Colonic mucosa (tissue), 4 donors: ENCODE measurements around the gene KIAA0232. TPM values are rescaled to one million over a fixed set of nuclear protein-coding genes. Genes with fewer than 3 reads are reported as not detected.

Experiments used
- DNase-seq: peaks from one replicate; pipeline ENCODE4 v3.0.0-alpha.2; 2020
- H3K27ac ChIP-seq: fragments of 200-600 bp; one replicate; pipeline ENCODE4 v1.8.0; 2021
- H3K27me3 ChIP-seq: fragments of 200-600 bp; one replicate; pipeline ENCODE4 v1.8.0; 2021
- H3K36me3 ChIP-seq: fragments of 200-600 bp; one replicate; pipeline ENCODE4 v1.8.0; 2021
- H3K4me1 ChIP-seq: fragments of 200-600 bp; one replicate; pipeline ENCODE4 v1.8.0; 2021; ENCODE audit warnings: mild to moderate bottlenecking
- H3K4me3 ChIP-seq: fragments of 200-600 bp; one replicate; pipeline ENCODE4 v1.8.0; 2021
- H3K9ac ChIP-seq, 2 donors: one replicate each; pipeline ENCODE4 v1.7.0; 2013; ENCODE audit warnings: control low read depth in 2 of 2, low read depth in 2 of 2, low read length in 2 of 2
- H3K9me3 ChIP-seq: fragments of 200-600 bp; one replicate; pipeline ENCODE4 v1.8.0; 2021
- CTCF ChIP-seq: fragments of 200-600 bp; IDR thresholded peaks from one replicate; pipeline ENCODE4 v1.8.0; 2022; ENCODE audit warnings: antibody characterized with exemption, mild to moderate bottlenecking
- intact Hi-C: fragments of 100-400 bp; cut with DNase I; formaldehyde crosslinking; loops from one replicate; pipeline ENCODE4 v1.14.1; 2022
- total RNA-seq, 2 donors: library from RNA; stranded (reverse); fragmentation: NEBNext Ultra II Directional in 1 of 2; extraction: Animal tissue kit (Norgen Biotek cat#: 25700) in 1 of 2; gene quantifications; one replicate each; pipeline ENCODE4 v1.2.1, GENCODE V29; 2021
- donor health status: healthy.
- donor health status: DM: no; HTN: no; CAD: no.
- donor health status: DM: no; HTN: no; CAD: no.

KIAA0232 gene
- total RNA-seq, 2 donors from 2014 or later = 20.8 to 32.8 TPM

GRCh38 chr4:6894528-6895498 lies 112.3 kb downstream of the KIAA0232 start:
- H3K4me1 ChIP-seq = peaks cover 11% of the 10 kb centered on the region
- DNase-seq = no peak
- no peak overlapping the region for H3K27ac ChIP-seq
- no peak for TF ChIP-seq CTCF
- H3K36me3 ChIP-seq = no peaks in the 10 kb centered on the region
- no peak overlapping the region for H3K4me3 ChIP-seq
- no peaks in the 10 kb centered on the region for H3K27me3 ChIP-seq
- no peak overlapping the region for H3K9ac ChIP-seq
- no peaks in the 10 kb centered on the region for H3K9me3 ChIP-seq
- intact Hi-C loops = no loop called here

GRCh38 chr4:6896035-6896434 lies 113.5 kb downstream of the KIAA0232 start:
- H3K9ac ChIP-seq = no peak overlapping the region
- H3K4me3 ChIP-seq = no peak overlapping the region
- H3K27me3 ChIP-seq = no peaks in the 10 kb centered on the region
- TF ChIP-seq CTCF = no peak
- peaks cover 11% of the 10 kb centered on the region for H3K4me1 ChIP-seq
- H3K36me3 ChIP-seq = no peaks in the 10 kb centered on the region
- H3K27ac ChIP-seq = no peak overlapping the region
- no peaks in the 10 kb centered on the region for H3K9me3 ChIP-seq
- DNase-seq = no peak
- intact Hi-C loops = no loop called here

GRCh38 chr4:6898763-6899162 lies 116.2 kb downstream of the KIAA0232 start:
- H3K4me3 ChIP-seq = no peak overlapping the region
- peaks cover 3% of the 10 kb centered on the region for H3K4me1 ChIP-seq
- intact Hi-C loops = no loop called here
- H3K9me3 ChIP-seq = no peaks in the 10 kb centered on the region
- no peaks in the 10 kb centered on the region for H3K27me3 ChIP-seq
- TF ChIP-seq CTCF = no peak
- no peak overlapping the region for H3K27ac ChIP-seq
- no peak for DNase-seq
- H3K36me3 ChIP-seq = no peaks in the 10 kb centered on the region
- no peak overlapping the region for H3K9ac ChIP-seq

- no peak for DNase-seq
- no peak overlapping the region for H3K9ac ChIP-seq
- H3K4me3 ChIP-seq = no peak overlapping the region
- H3K9me3 ChIP-seq = no peaks in the 10 kb centered on the region
- no peaks in the 10 kb centered on the region for H3K27me3 ChIP-seq
- H3K4me1 ChIP-seq = no peaks in the 10 kb centered on the region
- H3K27ac ChIP-seq = no peak overlapping the region
- no peak for TF ChIP-seq CTCF
- H3K36me3 ChIP-seq = no peaks in the 10 kb centered on the region
- intact Hi-C loops = no loop called here
Observed at GRCh38 chr4:6900181-6900812, 117.8 kb downstream of the KIAA0232 start.

GRCh38 chr4:6900956-6901355 lies 118.4 kb downstream of the KIAA0232 start:
- Histone ChIP-seq H3K9ac (no peak overlapping the region), H3K36me3 (no peaks in the 10 kb centered on the region), H3K27ac (no peak overlapping the region), H3K4me1 (no peaks in the 10 kb centered on the region), H3K9me3 (no peaks in the 10 kb centered on the region), H3K27me3 (no peaks in the 10 kb centered on the region), H3K4me3 (no peak overlapping the region)
- no peak for TF ChIP-seq CTCF
- intact Hi-C loops = no loop called here
- DNase-seq = no peak
